ENCODE results near the gene PPME1. TPM values are rescaled to one million over a fixed set of nuclear protein-coding genes. Genes with fewer than 3 reads are reported as not detected.

Gene PPME1
- total and polyA plus RNA-seq, 2 of the 4 experiments (the other 2 are of a cell fraction), result 42.3 to 89.5 TPM

DNA sequence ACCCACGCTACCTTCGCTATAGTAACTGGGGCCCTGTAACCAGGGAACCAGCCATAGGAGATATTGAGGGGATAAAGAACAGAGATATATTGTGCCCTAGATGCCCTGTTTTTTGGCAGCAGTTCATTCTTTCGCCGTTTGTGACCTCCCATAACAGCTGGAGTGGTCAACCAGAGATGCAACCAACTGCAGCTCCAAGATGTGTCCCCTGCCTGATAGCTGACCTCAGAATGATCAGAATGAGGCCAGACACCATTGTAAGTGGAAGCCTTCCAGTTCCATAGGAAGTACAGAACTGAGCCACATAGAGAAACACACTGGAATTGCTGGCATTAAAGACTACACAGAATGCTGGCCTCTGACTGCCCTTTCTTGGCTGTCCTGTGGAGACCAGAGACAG lies 101.2 kb downstream of the PPME1 start:
- H4K91ac ChIP-seq (ENCODE audit: insufficient read depth, low read depth, low read length), result peak overlapping the region; percentile 4; the same call in 1 of the 2 replicates
- no peak overlapping the region for H2BK120ac ChIP-seq (ENCODE audit: low read depth, low read length)
- no TSS peak for BruUV-seq (replicated peaks)
- H3K79me1 ChIP-seq (ENCODE audit: low read depth in 1 of 2, low read length in 2 of 2), result peaks cover 0 to 3% of the 10 kb centered on the region in 2 experiments; a peak in 1 of 4 replicates
- no peak overlapping the region for H3K4ac ChIP-seq (ENCODE audit: low read depth, low read length)
- H4K20me1 ChIP-seq (ENCODE audit: insufficient read depth, low read length), result no peaks in the 10 kb centered on the region
- POLR2A ChIA-PET (ENCODE audit: unreplicated experiment), result no interaction called here
- H2AK9ac ChIP-seq (replicated peaks; ENCODE audit: low read depth, low read length, poor library complexity), result no peak overlapping the region
- peaks cover 15% of the 10 kb centered on the region for H3K4me1 ChIP-seq (ENCODE audit: control insufficient read depth, insufficient read depth, low read length)
- H3K56ac ChIP-seq (ENCODE audit: extremely low read depth, insufficient read depth, low read length), result no peak overlapping the region
- H3K36me3 ChIP-seq (ENCODE audit: control insufficient read depth, insufficient read depth, low read length), result peaks cover 16% of the 10 kb centered on the region
- H4K5ac ChIP-seq (ENCODE audit: low read depth, low read length), result peak overlapping the region; percentile 0; the same call in 1 of the 2 replicates
- no peak overlapping the region for H3K9ac ChIP-seq (ENCODE audit: low read depth, low read length)
- H3K27ac ChIP-seq (ENCODE audit: insufficient read depth, low read length), result no peak overlapping the region
- intact Hi-C loops (cut with micrococcal nuclease) (no loop called here), dilution Hi-C loops (cut with HindIII; ENCODE audit: low sequenced_read_pairs, unreplicated experiment) (no loop called here), in situ Hi-C loops (cut with MboI; ENCODE audit: low sequenced_read_pairs) (no loop called here)
- ATAC-seq (ENCODE audit: low read depth) (no peak), DNase-seq (no peak)
- no peaks in the 10 kb centered on the region for H3K27me3 ChIP-seq (ENCODE audit: control insufficient read depth, insufficient read depth, low read length)
- peaks cover 20% of the 10 kb centered on the region for H3K9me1 ChIP-seq (ENCODE audit: insufficient read depth, low read length)
- H2BK20ac ChIP-seq (ENCODE audit: low read depth, low read length), result peak overlapping the region; percentile 10; the same call in 1 of the 2 replicates
- no peak overlapping the region for H2AFZ ChIP-seq (replicated peaks; ENCODE audit: low read length, poor library complexity)
- TF ChIP-seq FOS (IDR thresholded peaks at IDR 0.05; ENCODE audit: low read depth, low read length) (no peak), RFX5 (IDR thresholded peaks at IDR 0.05; ENCODE audit: low read depth, low read length) (no peak), POLR2A (IDR thresholded peaks at IDR 0.05; ENCODE audit: low read depth, low read length) (no peak), NFE2L2 (IDR thresholded peaks at IDR 0.05; ENCODE audit: low read depth, low read length) (no peak), MAZ (IDR thresholded peaks at IDR 0.05; ENCODE audit: borderline replicate concordance, low read depth, low read length) (no peak), MXI1 (IDR thresholded peaks at IDR 0.05; ENCODE audit: borderline replicate concordance, low read depth, low read length) (no peak), CEBPB (IDR thresholded peaks at IDR 0.05; ENCODE audit: low read depth, low read length) (no peak), MAFK (IDR thresholded peaks at IDR 0.05; ENCODE audit: low read depth, low read length) (no peak), SMC3 (IDR thresholded peaks at IDR 0.05; ENCODE audit: low read depth, low read length) (no peak), CHD1 (IDR thresholded peaks at IDR 0.05; ENCODE audit: low read depth, low read length) (no peak), RAD21 (IDR thresholded peaks at IDR 0.05; ENCODE audit: low read length) (no peak), RCOR1 (IDR thresholded peaks at IDR 0.05; ENCODE audit: insufficient replicate concordance, low read length) (no peak), BHLHE40 (IDR thresholded peaks at IDR 0.05; ENCODE audit: low read depth, low read length) (no peak)
- TF ChIP-seq, protein P1, sequence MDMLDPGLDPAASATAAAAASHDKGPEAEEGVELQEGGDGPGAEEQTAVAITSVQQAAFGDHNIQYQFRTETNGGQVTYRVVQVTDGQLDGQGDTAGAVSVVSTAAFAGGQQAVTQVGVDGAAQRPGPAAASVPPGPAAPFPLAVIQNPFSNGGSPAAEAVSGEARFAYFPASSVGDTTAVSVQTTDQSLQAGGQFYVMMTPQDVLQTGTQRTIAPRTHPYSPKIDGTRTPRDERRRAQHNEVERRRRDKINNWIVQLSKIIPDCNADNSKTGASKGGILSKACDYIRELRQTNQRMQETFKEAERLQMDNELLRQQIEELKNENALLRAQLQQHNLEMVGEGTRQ (IDR thresholded peaks at IDR 0.05; ENCODE audit: low read depth, low read length), result no peak
- TF ChIP-seq, protein P2, sequence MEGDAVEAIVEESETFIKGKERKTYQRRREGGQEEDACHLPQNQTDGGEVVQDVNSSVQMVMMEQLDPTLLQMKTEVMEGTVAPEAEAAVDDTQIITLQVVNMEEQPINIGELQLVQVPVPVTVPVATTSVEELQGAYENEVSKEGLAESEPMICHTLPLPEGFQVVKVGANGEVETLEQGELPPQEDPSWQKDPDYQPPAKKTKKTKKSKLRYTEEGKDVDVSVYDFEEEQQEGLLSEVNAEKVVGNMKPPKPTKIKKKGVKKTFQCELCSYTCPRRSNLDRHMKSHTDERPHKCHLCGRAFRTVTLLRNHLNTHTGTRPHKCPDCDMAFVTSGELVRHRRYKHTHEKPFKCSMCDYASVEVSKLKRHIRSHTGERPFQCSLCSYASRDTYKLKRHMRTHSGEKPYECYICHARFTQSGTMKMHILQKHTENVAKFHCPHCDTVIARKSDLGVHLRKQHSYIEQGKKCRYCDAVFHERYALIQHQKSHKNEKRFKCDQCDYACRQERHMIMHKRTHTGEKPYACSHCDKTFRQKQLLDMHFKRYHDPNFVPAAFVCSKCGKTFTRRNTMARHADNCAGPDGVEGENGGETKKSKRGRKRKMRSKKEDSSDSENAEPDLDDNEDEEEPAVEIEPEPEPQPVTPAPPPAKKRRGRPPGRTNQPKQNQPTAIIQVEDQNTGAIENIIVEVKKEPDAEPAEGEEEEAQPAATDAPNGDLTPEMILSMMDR (conservative IDR thresholded peaks at IDR 0.05; ENCODE audit: low read depth, low read length), result no peak
- TF ChIP-seq, protein P3, sequence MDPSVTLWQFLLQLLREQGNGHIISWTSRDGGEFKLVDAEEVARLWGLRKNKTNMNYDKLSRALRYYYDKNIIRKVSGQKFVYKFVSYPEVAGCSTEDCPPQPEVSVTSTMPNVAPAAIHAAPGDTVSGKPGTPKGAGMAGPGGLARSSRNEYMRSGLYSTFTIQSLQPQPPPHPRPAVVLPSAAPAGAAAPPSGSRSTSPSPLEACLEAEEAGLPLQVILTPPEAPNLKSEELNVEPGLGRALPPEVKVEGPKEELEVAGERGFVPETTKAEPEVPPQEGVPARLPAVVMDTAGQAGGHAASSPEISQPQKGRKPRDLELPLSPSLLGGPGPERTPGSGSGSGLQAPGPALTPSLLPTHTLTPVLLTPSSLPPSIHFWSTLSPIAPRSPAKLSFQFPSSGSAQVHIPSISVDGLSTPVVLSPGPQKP (IDR thresholded peaks at IDR 0.05; ENCODE audit: borderline replicate concordance, low read depth, low read length), result no peak
- H3K9me3 ChIP-seq (ENCODE audit: control insufficient read depth, insufficient read depth, low read length), result no peaks in the 10 kb centered on the region
- H2AK5ac ChIP-seq (ENCODE audit: low read depth, low read length), result peak overlapping the region; percentile 43; the same call in 1 of the 2 replicates
- no peak overlapping the region for H2BK5ac ChIP-seq (ENCODE audit: low read depth, low read length, poor library complexity, severe bottlenecking)
- H2BK15ac ChIP-seq (ENCODE audit: low read depth, low read length), result no peak overlapping the region
- H3K23ac ChIP-seq (ENCODE audit: low read depth, low read length), result no peak overlapping the region
- 0 out of 2 replicates have a peak overlapping the region, but pooled peaks have one; percentile 11 for H3K18ac ChIP-seq (ENCODE audit: low read depth, low read length)
- no peak overlapping the region for H3K4me2 ChIP-seq (ENCODE audit: low read depth, low read length)
- 100% methylated on average over 2 of the region's 4 CpGs; no CpG with 5 or more reads in 1 of the 2 experiments for WGBS, 2 experiments (ENCODE audit: extremely low coverage in 2 of 2, insufficient read length in 1 of 2)
- H3K4me3 ChIP-seq (ENCODE audit: insufficient read depth, low read depth, low read length), result no peak overlapping the region
- H3K14ac ChIP-seq (replicated peaks; ENCODE audit: low read depth, low read length), result no peak overlapping the region; the same call in 1 of the 2 replicates
- H4K8ac ChIP-seq (ENCODE audit: low read depth in 2 of 2, low read length in 2 of 2), result no peak overlapping the region
- CTCF ChIA-PET, result no interaction called here
